ENCODE data around the gene ZBTB46.
"Not testable (repeated sequence)": the region's sequence is repeated elsewhere in the genome, so short reads cannot be mapped to it uniquely, and the experiment has no call there.

The ZBTB46 gene

DNA sequence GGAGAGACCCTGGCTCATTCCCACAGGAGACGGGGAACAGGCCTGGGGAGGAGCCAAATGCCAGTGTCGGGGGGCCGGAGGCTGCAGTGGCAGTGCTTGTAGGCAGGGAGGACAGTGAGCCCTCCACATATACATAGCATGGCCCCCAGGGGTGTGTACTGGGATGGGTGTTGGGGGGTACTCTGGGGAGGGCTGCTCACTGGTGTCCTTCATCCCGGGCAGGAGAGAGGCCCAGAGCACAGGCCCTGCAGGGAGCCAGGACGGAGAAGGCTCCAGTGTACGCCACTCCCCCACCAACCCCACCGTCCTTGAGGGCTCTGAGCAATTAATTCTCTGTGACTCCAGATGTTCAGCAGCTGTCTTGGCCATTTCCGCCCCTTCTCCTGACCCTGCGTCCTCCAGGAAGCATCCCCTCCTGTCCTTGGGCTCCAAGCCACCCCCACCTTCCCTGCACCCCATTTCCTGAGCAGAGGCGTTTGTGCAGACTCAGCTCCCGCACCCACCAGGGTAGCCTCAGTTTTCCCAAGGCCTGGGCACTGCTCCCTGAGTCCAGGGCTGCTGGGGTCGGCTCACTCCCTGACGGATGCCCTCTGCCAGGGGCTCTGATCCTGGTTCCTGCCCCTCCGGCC lies 26.8 kb upstream of the ZBTB46 start:
- DNase-seq: no peak

- no peak for DNase-seq
Observed at GRCh38 chr20:63856098-63856511, 25.0 kb upstream of the ZBTB46 start.

DNA sequence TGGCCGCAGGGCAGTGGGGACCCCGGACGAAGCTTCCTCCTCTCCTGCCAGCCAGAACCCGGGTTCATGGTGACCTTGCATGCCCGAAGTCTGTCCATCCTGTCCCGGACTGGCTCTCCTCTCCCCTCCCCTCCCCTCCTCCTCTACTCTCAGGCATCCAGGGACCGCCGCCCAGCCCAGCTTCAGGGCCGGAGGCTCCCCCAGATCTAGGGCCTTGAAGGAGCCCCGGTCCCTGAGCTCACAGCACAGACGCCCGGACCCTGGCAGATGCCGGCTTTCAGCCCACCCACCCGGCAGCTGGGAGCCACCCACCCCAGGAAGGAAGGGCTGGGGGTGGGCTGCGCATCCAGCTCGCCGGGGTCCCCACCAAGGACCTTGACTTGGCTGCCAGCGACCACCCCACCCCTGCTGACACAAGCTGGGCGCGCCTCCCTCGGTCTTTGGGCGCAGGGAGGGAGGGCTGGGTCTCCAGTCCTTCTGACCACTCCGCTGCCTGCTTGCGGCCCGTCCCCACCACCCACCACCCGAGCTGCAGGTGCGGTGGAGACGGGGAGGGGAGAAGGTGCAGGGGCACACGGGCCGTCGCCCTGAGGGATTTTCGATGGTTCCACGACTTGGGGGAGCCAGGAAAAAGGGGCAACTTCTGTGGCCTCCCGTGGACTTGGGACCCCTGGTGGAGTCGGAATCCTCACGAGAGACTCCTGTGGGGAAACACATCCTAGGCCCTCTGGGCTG lies 24.5 kb upstream of the ZBTB46 start:
- DNase-seq: no peak

- DNase-seq: no peak
Observed at GRCh38 chr20:63854766-63855362, 23.8 kb upstream of the ZBTB46 start.

- DNase-seq: peak; percentile 53
Observed at GRCh38 chr20:63854069-63854765, 23.2 kb upstream of the ZBTB46 start.

GRCh38 chr20:63853733-63854068 lies 22.6 kb upstream of the ZBTB46 start:
- not testable (repeated sequence) for DNase-seq

- DNase-seq: not testable (repeated sequence)
Observed at GRCh38 chr20:63851548-63851943, 20.5 kb upstream of the ZBTB46 start.

GRCh38 chr20:63850689-63851547 lies 19.9 kb upstream of the ZBTB46 start:
- DNase-seq: peak; percentile 35

DNA sequence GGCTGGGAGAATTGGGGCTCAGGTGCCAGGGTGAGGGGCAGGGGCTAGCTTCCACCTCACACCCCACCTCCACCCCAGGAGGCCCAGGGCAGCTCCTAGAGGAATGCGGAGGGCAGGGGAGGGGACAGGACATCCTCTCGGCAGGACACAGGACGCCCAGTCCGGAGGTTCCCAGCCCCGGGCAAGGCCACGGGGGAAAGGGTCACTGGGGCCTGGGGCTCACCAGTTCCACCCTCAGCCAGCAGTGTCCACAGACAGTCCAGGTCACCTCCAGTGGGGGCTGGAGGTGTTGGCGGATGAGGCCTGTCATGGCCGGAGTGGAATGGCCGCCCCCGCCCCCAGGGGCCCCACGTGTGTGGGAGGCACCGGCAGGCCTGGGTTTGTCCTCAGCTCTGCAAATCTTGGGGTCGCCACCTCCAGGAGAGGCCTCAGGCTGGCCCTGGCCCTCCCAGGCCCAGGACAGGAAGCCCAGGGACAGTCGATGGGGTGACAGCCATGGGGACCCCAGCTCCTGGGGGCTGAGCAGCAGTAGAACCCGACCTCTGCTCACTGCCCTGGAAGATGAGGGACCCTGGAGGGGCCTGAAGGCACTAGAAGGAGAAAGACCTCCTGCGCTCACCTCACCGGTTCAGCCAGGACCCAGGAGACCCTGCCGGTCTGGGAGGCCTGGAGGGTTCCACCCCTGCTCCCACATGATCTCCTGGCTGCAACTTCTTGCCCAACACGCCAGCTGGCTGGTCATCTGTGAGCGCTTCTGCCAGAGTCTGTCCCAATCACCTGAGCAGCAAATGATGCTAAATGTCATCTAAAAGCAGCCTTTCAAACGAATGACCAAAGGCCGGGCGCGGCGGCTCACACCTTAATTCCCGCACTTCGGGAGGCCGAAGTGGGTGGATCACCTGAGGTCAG lies 17.2 kb upstream of the ZBTB46 start:
- no peak for DNase-seq

DNA sequence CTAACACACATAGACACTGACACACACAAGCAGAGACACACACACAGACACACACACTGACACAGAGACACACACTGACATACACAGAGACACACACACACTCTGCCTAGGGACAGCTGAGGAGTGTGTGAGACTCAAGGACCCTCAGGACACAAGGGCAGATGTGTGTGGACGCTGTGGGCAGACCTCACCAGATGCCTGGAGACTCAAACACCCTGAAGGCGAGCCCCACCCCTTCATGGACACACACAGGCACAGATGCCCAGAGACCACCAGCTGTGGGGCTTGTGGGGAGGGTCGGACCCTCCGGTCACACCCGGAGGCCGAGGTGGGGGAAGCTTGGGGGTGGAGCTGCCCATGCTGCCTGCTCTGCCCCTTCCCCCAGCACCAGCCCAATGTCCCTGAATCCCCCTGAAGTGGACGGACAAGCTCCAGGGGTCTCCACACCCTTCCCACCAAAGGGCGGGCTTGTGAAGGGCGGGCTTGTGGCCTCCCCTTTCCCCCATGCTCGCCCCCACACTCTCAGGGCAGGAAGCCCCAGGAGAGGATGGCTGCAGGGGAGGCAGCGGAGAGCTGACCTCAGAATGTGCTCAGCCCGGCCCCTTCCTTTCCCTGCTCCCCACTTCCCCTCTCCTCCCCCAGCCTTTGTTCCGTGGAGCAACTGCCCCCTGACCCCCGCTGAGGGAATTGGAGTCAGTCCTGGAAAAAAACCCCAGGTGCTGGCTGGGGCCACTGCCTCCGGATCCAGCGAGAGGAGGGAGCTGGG lies 16.4 kb upstream of the ZBTB46 start:
- DNase-seq: no peak

DNA sequence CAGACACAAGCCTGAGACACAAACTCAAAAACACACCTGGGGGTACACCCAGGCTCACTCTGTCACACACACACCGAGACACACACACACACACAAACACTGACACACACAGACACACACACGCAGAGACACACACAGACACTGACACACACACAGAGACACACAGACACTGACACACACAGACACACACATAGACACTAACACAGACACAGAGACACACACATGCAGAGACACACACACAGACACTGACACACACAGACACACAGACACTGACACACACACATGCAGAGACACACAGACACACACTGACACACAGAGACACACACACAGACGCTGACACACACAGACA lies 15.8 kb upstream of the ZBTB46 start:
- no peak for DNase-seq

GRCh38 chr20:63846128-63846771 lies 15.2 kb upstream of the ZBTB46 start:
- no peak for DNase-seq

DNA sequence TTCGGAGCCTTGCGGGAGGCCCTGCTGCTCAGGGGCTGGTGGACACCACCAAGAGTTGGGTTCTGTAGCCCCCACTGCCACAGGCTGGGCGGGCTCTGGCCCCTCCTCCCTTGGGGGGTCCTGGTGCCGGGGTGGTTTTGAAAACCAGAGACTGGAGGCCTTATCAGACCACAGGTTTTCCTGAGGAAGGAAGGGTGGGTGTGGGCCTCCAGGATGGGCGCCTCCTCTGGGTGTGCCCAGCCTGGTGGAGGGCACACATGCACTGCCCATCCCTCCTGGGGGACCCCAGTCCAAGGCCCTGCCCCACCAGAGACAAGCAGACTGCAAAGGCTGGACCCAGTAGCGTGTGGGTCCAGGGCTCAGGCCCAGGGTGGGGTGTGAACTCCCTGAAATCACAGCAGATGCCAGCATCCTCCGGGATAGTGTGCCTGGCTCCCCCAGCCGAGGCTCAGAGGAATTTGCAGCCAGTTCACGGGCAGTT lies 13.5 kb upstream of the ZBTB46 start:
- DNase-seq: no peak

DNA sequence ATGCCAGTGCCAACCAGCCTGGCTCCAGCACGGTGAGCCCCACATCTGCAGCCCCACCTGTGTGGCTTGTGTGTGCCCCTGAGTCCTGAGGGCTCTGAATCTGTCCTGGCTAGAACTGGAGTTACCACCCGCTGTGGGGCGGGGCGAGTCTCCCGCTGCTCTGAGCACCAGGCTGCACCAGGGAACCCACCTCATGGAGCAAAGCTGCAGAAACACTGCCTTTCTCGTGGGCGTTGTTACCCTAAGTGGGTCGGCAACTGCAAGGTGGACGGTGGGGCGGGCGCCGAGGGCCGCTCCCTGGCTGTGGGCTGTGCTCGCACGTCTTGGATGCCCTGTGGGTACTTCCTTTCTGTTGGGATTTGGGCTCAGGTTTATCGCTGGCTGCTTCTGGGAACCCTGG lies 12.7 kb upstream of the ZBTB46 start:
- no peak for DNase-seq

- no peak for DNase-seq
Observed at GRCh38 chr20:63843222-63843621, 12.2 kb upstream of the ZBTB46 start.

- no peak for DNase-seq
Observed at GRCh38 chr20:63842258-63842657, 11.2 kb upstream of the ZBTB46 start.

DNA sequence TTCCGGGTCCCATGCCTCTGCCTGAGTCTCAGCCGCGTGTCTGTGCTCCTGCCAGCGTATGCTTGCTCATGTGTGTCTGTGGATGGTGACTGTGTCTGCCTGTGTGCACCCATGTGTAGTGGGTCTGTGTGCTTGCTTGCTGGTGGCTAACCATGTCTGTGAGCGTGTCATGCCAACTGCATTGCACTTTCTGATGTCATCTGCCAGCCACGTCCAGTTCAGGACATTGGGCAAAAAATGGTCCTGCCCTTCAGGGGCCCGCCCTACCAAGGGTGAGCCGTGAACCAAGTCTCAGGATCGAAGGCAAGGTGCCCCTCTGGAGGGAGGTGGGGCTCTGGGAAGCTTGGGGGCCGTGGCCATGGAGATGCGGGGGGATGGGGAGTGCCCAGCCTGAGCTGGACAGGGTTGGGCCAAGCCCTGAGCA lies 9.4 kb upstream of the ZBTB46 start:
- no peak for DNase-seq

GRCh38 chr20:63839620-63840019 lies 8.6 kb upstream of the ZBTB46 start:
- no peak for DNase-seq

- DNase-seq: no peak
Observed at GRCh38 chr20:63837479-63837878, 6.4 kb upstream of the ZBTB46 start.
